Gastroesophageal sphincter (tissue), 3 donors: Measurements from ENCODE around the gene HSF4.
"Not testable (repeated sequence)": the region's sequence is repeated elsewhere in the genome, so short reads cannot be mapped to it uniquely, and the experiment has no call there.

Experiments
- CTCF ChIP-seq, 4 experiments: fragments of 200-600 bp in 2 of 4; fragments of 450-650 bp in 2 of 4; sonication (generic) in 1 of 4; IDR thresholded peaks; one replicate each; pipeline ENCODE4 v1.5.1; 2017 to 2019; ENCODE audit warnings: antibody characterized with exemption in 4 of 4, mild to moderate bottlenecking in 2 of 4, moderate library complexity in 2 of 4
- POLR2A ChIP-seq, 2 donors: fragments of 450-650 bp; IDR thresholded peaks; one replicate each; pipeline ENCODE4 v1.6.1; 2017; ENCODE audit warnings: antibody characterized with exemption in 2 of 2, mild to moderate bottlenecking in 2 of 2, moderate library complexity in 1 of 2

DNA sequence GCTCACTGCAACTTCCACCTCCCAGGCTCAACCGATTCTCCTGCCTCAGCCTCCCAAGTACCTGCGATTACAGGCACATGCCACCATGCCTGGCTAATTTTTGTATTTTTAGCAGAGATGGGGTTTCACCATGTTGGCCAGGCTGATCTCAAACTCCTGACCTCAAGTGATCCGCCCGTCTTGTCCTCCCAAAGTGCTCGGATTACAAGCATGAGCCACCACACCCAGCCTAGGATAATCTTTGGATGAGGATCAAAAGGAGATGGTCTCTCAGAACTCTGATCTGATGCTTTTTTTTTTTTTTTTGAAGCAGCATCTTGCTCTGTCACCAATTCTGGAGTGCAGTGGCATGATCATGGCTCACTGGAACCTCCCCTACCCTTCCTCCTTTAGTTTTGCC, 41.7 kb upstream of the HSF4 start:
- TF ChIP-seq POLR2A, CTCF (IDR thresholded peaks at IDR 0.05): not testable (repeated sequence)
